ENCODE results near the gene RCSD1.
"Not testable (repeated sequence)": the region's sequence is repeated elsewhere in the genome, so short reads cannot be mapped to it uniquely, and the experiment has no call there.

Gene RCSD1

GRCh38 chr1:167722870-167723251 lies 92.8 kb downstream of the RCSD1 start:
- Histone ChIP-seq H3K4me3 (peak overlapping the region; percentile 98), H3K27me3 (no peaks in the 10 kb centered on the region), H3K27ac (peak overlapping the region; percentile 86), H3K4me2 (peak overlapping the region; percentile 88), H3K4me1 (peaks cover 57% of the 10 kb centered on the region), H3K9me3 (no peaks in the 10 kb centered on the region), H4K20me1 (peaks cover 52% of the 10 kb centered on the region), H3K9ac (peak overlapping the region; percentile 89), H3K36me3 (peaks cover 11% of the 10 kb centered on the region; the same call in 1 of the 2 replicates)
- TF ChIP-seq Cebpa-rat (IDR thresholded peaks at IDR 0.05), result no peak

DNA sequence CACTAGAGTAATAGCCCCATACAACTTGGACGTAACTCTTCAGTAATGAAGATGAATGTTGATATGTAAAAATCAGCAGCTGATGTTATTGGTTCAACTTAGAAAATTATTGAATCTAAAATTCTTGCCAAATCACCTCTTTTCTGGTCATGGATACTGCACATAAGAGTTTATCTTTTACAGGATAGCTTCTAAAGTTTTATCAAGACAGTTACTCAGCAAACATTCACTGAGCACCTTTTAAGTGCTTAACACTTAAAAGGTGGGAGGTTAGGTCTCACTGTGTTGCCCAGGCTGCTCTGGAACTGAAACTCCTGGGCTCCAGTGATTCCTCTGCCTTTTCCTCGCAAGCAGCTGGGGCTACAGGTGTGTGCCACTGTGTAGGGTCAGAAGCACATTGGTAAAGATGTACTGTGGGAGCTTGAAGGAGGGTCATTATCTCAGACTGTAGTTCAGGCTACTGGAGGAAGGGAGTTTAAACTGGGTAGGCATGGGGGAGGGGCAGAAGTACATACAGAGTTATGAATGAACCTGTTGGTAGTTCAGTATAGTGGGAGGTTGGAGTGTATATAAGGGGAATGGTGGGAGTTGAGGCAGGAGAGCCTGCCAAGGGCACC lies 93.8 kb downstream of the RCSD1 start:
- H3K4me1 ChIP-seq, result peaks cover 48% of the 10 kb centered on the region
- peak overlapping the region; percentile 98 for H3K4me3 ChIP-seq
- peak overlapping the region; percentile 89; the same call in 1 of the 2 replicates for H3K9ac ChIP-seq

DNA sequence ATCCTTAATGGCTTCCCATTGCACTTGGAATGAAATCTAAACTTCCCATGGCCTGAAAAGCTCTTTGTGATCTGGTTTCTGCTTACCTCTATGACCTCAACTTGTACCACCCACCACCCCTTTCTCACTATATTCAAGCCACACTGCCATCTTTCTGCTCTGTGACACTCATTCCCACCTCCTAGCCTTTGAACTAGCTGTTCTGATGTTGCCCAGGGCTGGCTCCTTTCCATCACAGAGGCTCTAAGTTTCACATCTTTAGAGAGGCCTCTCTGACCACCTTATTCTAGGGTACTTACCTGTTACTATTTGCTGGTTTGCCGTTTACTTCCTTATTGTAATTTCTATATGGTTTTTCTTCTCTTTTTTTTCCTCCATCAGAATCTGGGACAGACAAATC lies 96.0 kb downstream of the RCSD1 start:
- H3K36me3 ChIP-seq, result peaks cover 30% of the 10 kb centered on the region
- no peak overlapping the region for H3K27ac ChIP-seq
- H3K27me3 ChIP-seq, result no peaks in the 10 kb centered on the region
- H3K4me3 ChIP-seq, result no peak overlapping the region
- peaks cover 81% of the 10 kb centered on the region for H4K20me1 ChIP-seq
- no peak overlapping the region for H3K9ac ChIP-seq
- peaks cover 26% of the 10 kb centered on the region for H3K4me1 ChIP-seq
- no peak for TF ChIP-seq Cebpa-rat (IDR thresholded peaks at IDR 0.05)
- H3K9me3 ChIP-seq, result peaks cover 5% of the 10 kb centered on the region; the same call in 1 of the 2 replicates
- no peak overlapping the region for H3K4me2 ChIP-seq

More for the DNA sequence above, 93.8 kb downstream of the RCSD1 start:
- no peak for TF ChIP-seq Cebpa-rat (IDR thresholded peaks at IDR 0.05)
- Histone ChIP-seq H3K9me3 (no peaks in the 10 kb centered on the region), H3K36me3 (peaks cover 16% of the 10 kb centered on the region; the same call in 1 of the 2 replicates), H3K27me3 (no peaks in the 10 kb centered on the region), H3K27ac (no peak overlapping the region), H4K20me1 (peaks cover 60% of the 10 kb centered on the region), H3K4me2 (peak overlapping the region; percentile 88)

GRCh38 chr1:167728818-167729410 lies 98.9 kb downstream of the RCSD1 start:
- no peak overlapping the region for H3K4me3 ChIP-seq
- peaks cover 8% of the 10 kb centered on the region; the same call in 1 of the 2 replicates for H3K9me3 ChIP-seq
- H3K27me3 ChIP-seq, result no peaks in the 10 kb centered on the region
- H3K4me2 ChIP-seq, result no peak overlapping the region
- no peak overlapping the region for H3K9ac ChIP-seq
- H3K36me3 ChIP-seq, result peaks cover 55% of the 10 kb centered on the region
- TF ChIP-seq Cebpa-rat (IDR thresholded peaks at IDR 0.05), result no peak
- H3K4me1 ChIP-seq, result peaks cover 8% of the 10 kb centered on the region
- H4K20me1 ChIP-seq, result peaks cover 86% of the 10 kb centered on the region
- H3K27ac ChIP-seq, result no peak overlapping the region

- Histone ChIP-seq H3K9me3 (peaks cover 35% of the 10 kb centered on the region), H4K20me1 (peaks cover 51% of the 10 kb centered on the region; the same call in 1 of the 2 replicates), H3K36me3 (peaks cover 71% of the 10 kb centered on the region), H3K4me2 (no peak overlapping the region), H3K9ac (no peak overlapping the region), H3K4me3 (no peak overlapping the region), H3K27me3 (no peaks in the 10 kb centered on the region), H3K4me1 (peaks cover 7% of the 10 kb centered on the region; the same call in 1 of the 2 replicates), H3K27ac (no peak overlapping the region)
- TF ChIP-seq Cebpa-rat (IDR thresholded peaks at IDR 0.05), result 0 out of 2 replicates have a peak, but pooled peaks have one; percentile 15
Measured at GRCh38 chr1:167734227-167734626, 104.2 kb downstream of the RCSD1 start.

DNA sequence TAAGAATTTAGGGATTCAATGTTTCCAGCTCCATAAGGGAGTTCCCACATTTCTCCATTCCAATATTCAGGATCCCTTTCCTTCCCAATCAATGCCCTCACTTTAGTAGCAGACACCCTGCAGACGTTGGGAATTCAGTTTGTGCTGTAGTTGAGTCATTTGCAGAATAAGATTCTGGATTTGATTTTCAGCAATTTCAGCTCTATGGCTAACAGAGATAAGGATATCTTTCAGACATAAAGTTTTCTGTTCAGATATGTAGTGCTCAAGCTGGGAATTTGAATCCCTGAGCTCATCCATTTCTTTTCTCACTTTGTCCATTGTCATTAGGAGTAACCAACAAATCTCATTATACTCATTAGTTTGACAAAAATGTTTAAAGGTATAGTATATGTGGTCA lies 104.8 kb downstream of the RCSD1 start:
- no peak overlapping the region for H3K9ac ChIP-seq
- H3K4me3 ChIP-seq, result no peak overlapping the region
- H3K4me1 ChIP-seq, result peaks cover 7% of the 10 kb centered on the region; the same call in 1 of the 2 replicates
- peaks cover 71% of the 10 kb centered on the region for H3K36me3 ChIP-seq
- peaks cover 47% of the 10 kb centered on the region; the same call in 1 of the 2 replicates for H4K20me1 ChIP-seq
- no peaks in the 10 kb centered on the region for H3K27me3 ChIP-seq
- peaks cover 35% of the 10 kb centered on the region for H3K9me3 ChIP-seq
- H3K27ac ChIP-seq, result no peak overlapping the region
- TF ChIP-seq Cebpa-rat (IDR thresholded peaks at IDR 0.05), result no peak
- H3K4me2 ChIP-seq, result no peak overlapping the region

- Histone ChIP-seq H3K4me2 (no peak overlapping the region), H3K36me3 (peaks cover 51% of the 10 kb centered on the region), H3K4me1 (peaks cover 13% of the 10 kb centered on the region; the same call in 1 of the 2 replicates), H3K4me3 (no peak overlapping the region), H3K27me3 (no peaks in the 10 kb centered on the region), H4K20me1 (peaks cover 29% of the 10 kb centered on the region; the same call in 1 of the 2 replicates), H3K27ac (no peak overlapping the region), H3K9ac (no peak overlapping the region), H3K9me3 (peaks cover 30% of the 10 kb centered on the region)
- TF ChIP-seq Cebpa-rat (IDR thresholded peaks at IDR 0.05), result no peak
Measured at GRCh38 chr1:167737169-167737568, 107.1 kb downstream of the RCSD1 start.

DNA sequence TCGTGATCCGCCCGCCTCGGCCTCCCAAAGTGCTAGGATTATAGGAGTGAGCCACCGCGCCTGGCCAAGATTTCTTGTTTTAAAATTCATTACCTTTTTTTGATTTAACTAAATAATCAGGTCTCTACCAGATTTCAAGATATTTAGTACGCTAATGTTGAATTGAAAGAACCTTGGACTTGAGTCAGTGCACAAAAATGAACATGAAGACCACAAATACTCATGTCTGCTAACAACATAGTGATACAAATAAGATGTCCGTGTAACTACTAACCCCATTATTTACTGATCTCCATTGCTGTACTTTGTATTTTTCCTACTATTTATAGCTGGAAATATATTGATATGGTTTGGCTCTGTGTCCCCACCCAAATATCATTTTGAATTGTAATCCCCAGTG lies 108.1 kb downstream of the RCSD1 start:
- Histone ChIP-seq H4K20me1 (peaks cover 23% of the 10 kb centered on the region; the same call in 1 of the 2 replicates), H3K4me3 (no peak overlapping the region), H3K27ac (no peak overlapping the region), H3K9me3 (peaks cover 28% of the 10 kb centered on the region), H3K4me2 (no peak overlapping the region), H3K36me3 (peaks cover 43% of the 10 kb centered on the region), H3K9ac (no peak overlapping the region), H3K27me3 (no peaks in the 10 kb centered on the region), H3K4me1 (peaks cover 22% of the 10 kb centered on the region; the same call in 1 of the 2 replicates)
- TF ChIP-seq Cebpa-rat (IDR thresholded peaks at IDR 0.05), result no peak

GRCh38 chr1:167739752-167740151 lies 109.7 kb downstream of the RCSD1 start:
- no peak for TF ChIP-seq Cebpa-rat (IDR thresholded peaks at IDR 0.05)

GRCh38 chr1:167741103-167741502 lies 111.1 kb downstream of the RCSD1 start:
- Histone ChIP-seq H3K36me3 (peaks cover 23% of the 10 kb centered on the region), H4K20me1 (peaks cover 12% of the 10 kb centered on the region; the same call in 1 of the 2 replicates), H3K9me3 (peaks cover 22% of the 10 kb centered on the region), H3K4me1 (0 out of 2 replicates have a peak, but pooled peaks cover 23% of the 10 kb centered on the region)
- H3K27me3 ChIP-seq, H3K4me2 ChIP-seq, H3K9ac ChIP-seq, H3K27ac ChIP-seq, H3K4me3 ChIP-seq: not testable (repeated sequence)

More at GRCh38 chr1:167739752-167740151, 109.7 kb downstream of the RCSD1 start:
- no peaks in the 10 kb centered on the region for H3K27me3 ChIP-seq
- no peak overlapping the region for H3K4me3 ChIP-seq
- H3K9ac ChIP-seq, result no peak overlapping the region
- peaks cover 30% of the 10 kb centered on the region; the same call in 1 of the 2 replicates for H3K4me1 ChIP-seq
- no peak overlapping the region for H3K27ac ChIP-seq
- H4K20me1 ChIP-seq, result peaks cover 17% of the 10 kb centered on the region; the same call in 1 of the 2 replicates
- H3K4me2 ChIP-seq, result no peak overlapping the region
- H3K9me3 ChIP-seq, result peaks cover 23% of the 10 kb centered on the region
- H3K36me3 ChIP-seq, result peaks cover 28% of the 10 kb centered on the region

GRCh38 chr1:167742392-167743057 lies 112.5 kb downstream of the RCSD1 start:
- peaks cover 21% of the 10 kb centered on the region for H3K36me3 ChIP-seq
- H3K27ac ChIP-seq, result 0 out of 2 replicates have a peak overlapping the region, but pooled peaks have one; percentile 9
- H3K4me2 ChIP-seq, H4K20me1 ChIP-seq, H3K9ac ChIP-seq, H3K27me3 ChIP-seq, H3K4me3 ChIP-seq: not testable (repeated sequence)
- H3K4me1 ChIP-seq, result 0 out of 2 replicates have a peak, but pooled peaks cover 31% of the 10 kb centered on the region
- H3K9me3 ChIP-seq, result peaks cover 17% of the 10 kb centered on the region
